Uterus (tissue), 4 donors: ENCODE results near the gene SIT1. TPM values are rescaled to one million over a fixed set of nuclear protein-coding genes. Genes with fewer than 3 reads are reported as not detected.
"Not testable (repeated sequence)": the region's sequence is repeated elsewhere in the genome, so short reads cannot be mapped to it uniquely, and the experiment has no call there.

Source experiments
- DNase-seq, 2 donors: peaks; one replicate each; pipeline ENCODE4 v3.0.0-alpha.2; 2019 to 2020
- H3K27ac ChIP-seq, 2 donors: fragments of 200-600 bp; sonication (generic); 1 replicate in 1 of 2; 2 replicates in 1 of 2; pipeline ENCODE4 v1.5.1; 2016 to 2018
- H3K27me3 ChIP-seq, 2 donors: fragments of 200-600 bp; sonication (generic); one replicate each; pipeline ENCODE4 v1.5.1; 2018 to 2019; ENCODE audit warnings: control low read depth in 1 of 2
- H3K36me3 ChIP-seq, 2 donors: fragments of 200-600 bp; sonication (generic); one replicate each; pipeline ENCODE4 v1.5.1; 2019; ENCODE audit warnings: control low read depth in 1 of 2
- H3K4me1 ChIP-seq, 2 donors: fragments of 200-600 bp; sonication (generic); one replicate each; pipeline ENCODE4 v1.5.1; 2018 to 2019; ENCODE audit warnings: control low read depth in 1 of 2
- H3K4me3 ChIP-seq, 2 donors: fragments of 200-600 bp; sonication (generic); 1 replicate in 1 of 2; 2 replicates in 1 of 2; pipeline ENCODE4 v1.5.1; 2018 to 2019; ENCODE audit warnings: mild to moderate bottlenecking in 1 of 2
- H3K9me3 ChIP-seq, 2 donors: fragments of 200-600 bp; sonication (generic); one replicate each; pipeline ENCODE4 v1.5.1; 2019; ENCODE audit warnings: control low read depth in 1 of 2
- POLR2A ChIP-seq, 2 donors: fragments of 450-650 bp; IDR thresholded peaks; one replicate each; pipeline ENCODE4 v1.6.1; 2016; ENCODE audit warnings: antibody characterized with exemption in 2 of 2, mild to moderate bottlenecking in 1 of 2, moderate library complexity in 1 of 2
- intact Hi-C: fragments of 100-400 bp; cut with DNase I; formaldehyde crosslinking; loops from one replicate; pipeline ENCODE4 v1.15.1; 2023; ENCODE audit warnings: low total_unique reads
- total RNA-seq, 4 donors: library from RNA; depleted of rRNA in 3 of 4; stranded (reverse); fragments of >200 nt in 3 of 4; gene quantifications; one replicate each; pipeline versions ENCODE4 v1.1.0 to v1.2.4, GENCODE V29; 2014 to 2023
- TF ChIP-seq, protein P1 (sequence below), 4 experiments: fragments of 200-600 bp in 2 of 4; fragments of 450-650 bp in 2 of 4; sonication (generic) in 2 of 4; IDR thresholded peaks; one replicate each; pipeline ENCODE4 v1.5.1; 2016 to 2019; ENCODE audit warnings: antibody characterized with exemption in 4 of 4, mild to moderate bottlenecking in 2 of 4, moderate library complexity in 1 of 4
- donor health status: DM: yes; HTN: yes; CAD: no.

SIT1 gene
- total RNA-seq, 4 donors from 2014 or later: 0.21 to 0.51 TPM; not detected in 2

DNA sequence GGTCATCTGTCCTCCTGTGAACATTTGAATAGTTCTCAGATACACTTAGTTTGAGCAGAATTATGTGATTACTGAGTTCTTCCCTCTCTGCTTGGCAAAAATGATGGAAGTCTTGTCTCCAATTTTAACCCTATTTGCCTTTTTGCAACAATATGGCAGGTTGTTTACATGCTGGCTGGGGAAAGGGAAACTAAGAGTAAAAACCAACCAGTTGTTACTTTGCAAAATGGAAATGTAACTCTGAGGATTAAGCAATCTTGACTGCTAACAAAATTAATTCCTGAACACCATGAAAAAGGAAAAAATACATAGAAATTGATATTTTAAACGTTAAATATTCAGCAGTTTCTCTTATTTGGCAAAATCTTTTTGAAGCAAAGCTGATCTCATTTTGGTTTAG, 11.1 kb downstream of the SIT1 start:
- H3K27me3 ChIP-seq: no peaks in the 10 kb centered on the region
- no peaks in the 10 kb centered on the region for H3K36me3 ChIP-seq
- H3K4me1 ChIP-seq: no peaks in the 10 kb centered on the region
- H3K4me3 ChIP-seq: no peak overlapping the region
- no peaks in the 10 kb centered on the region for H3K9me3 ChIP-seq
- DNase-seq: no peak
- no peak overlapping the region for H3K27ac ChIP-seq
- TF ChIP-seq, protein P1, sequence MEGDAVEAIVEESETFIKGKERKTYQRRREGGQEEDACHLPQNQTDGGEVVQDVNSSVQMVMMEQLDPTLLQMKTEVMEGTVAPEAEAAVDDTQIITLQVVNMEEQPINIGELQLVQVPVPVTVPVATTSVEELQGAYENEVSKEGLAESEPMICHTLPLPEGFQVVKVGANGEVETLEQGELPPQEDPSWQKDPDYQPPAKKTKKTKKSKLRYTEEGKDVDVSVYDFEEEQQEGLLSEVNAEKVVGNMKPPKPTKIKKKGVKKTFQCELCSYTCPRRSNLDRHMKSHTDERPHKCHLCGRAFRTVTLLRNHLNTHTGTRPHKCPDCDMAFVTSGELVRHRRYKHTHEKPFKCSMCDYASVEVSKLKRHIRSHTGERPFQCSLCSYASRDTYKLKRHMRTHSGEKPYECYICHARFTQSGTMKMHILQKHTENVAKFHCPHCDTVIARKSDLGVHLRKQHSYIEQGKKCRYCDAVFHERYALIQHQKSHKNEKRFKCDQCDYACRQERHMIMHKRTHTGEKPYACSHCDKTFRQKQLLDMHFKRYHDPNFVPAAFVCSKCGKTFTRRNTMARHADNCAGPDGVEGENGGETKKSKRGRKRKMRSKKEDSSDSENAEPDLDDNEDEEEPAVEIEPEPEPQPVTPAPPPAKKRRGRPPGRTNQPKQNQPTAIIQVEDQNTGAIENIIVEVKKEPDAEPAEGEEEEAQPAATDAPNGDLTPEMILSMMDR (IDR thresholded peaks at IDR 0.05): no peak
- no peak for TF ChIP-seq POLR2A (IDR thresholded peaks at IDR 0.05)
- intact Hi-C loops: no loop called here

DNA sequence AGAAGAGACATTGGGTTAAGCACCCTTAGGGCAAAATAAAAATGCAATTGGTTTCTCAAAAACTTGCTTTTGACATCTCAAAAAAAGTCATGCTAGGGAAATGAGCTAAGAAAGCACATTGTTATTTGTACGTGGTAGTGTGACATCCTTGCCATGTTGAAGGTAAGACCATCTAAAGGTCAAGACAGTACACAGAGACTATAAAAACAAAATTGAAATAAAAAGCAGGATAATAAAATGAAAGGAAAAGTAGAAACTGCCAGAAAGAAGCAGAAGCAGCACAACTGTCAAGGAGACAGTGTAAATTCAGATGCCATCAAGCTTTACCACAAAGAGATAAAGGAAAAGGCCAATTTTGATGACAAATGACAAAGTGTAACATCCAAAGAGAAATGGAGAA, 11.5 kb downstream of the SIT1 start:
- DNase-seq, H3K4me1 ChIP-seq, H3K4me3 ChIP-seq, intact Hi-C loops, H3K27me3 ChIP-seq, H3K36me3 ChIP-seq, H3K27ac ChIP-seq, H3K9me3 ChIP-seq: not testable (repeated sequence)

DNA sequence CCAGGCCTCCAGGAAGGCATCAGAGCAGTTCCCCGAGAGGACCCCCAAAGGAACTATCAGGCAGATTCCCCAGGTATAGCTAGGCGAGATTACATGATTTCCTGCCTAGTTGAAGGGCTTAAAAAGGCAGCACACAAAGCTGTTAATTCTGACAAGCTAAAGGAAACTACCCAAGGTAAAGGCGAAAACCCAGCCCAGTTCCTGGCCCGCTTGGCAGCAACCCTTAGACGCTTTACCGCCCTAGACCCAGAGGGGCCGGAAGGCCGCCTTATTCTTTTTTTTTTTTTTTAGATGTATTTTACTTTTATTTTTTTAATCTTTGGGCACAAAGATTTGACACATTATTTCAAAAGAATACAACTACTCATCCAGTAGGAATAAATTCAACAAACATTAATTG, 12.0 kb downstream of the SIT1 start:
- DNase-seq, H3K4me1 ChIP-seq, H3K27me3 ChIP-seq, H3K9me3 ChIP-seq, H3K36me3 ChIP-seq, H3K27ac ChIP-seq, intact Hi-C loops, H3K4me3 ChIP-seq: not testable (repeated sequence)

DNA sequence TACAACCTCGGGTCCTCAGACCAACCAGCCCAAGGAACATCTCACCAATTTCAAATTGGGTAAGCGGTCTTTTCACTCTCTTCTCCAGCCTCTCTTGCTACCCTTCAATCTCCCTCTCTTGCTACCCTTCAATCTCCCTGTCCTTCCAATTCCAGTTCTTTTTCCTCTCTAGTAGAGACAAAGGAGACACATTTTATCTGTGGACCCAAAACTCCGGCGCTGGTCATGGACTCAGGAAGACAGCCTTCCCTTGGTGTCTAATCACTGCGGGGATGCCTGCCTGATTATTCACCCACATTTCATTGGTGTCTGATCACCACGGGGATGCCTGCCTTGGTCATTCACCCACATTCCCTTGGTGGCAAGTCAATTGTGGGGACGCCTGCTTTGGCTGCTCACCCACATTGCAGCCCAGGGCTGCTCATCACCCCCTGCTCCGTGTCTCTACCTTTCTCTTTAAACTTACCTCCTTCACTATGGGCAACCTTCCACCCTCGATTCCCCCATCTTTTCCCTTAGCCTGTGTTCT, 13.2 kb downstream of the SIT1 start:
- DNase-seq, H3K27ac ChIP-seq, H3K4me3 ChIP-seq, H3K4me1 ChIP-seq, H3K36me3 ChIP-seq, intact Hi-C loops, H3K9me3 ChIP-seq, H3K27me3 ChIP-seq: not testable (repeated sequence)

DNA sequence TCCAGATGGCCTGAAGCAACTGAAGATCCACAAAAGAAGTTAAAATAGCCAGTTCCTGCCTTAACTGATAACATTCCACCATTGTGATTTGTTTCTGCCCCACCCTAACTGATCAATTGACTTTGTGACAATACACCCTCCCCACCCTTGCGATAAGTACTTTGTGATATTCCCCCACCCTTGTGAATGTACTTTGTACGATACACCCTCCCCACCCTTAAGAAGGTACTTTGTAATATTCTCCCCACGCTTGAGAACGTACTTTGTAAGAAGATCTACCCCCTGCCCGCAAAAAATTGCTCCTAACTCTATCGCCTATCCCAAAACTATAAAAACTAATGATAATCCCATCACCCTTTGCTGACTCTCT, 13.9 kb downstream of the SIT1 start:
- intact Hi-C loops, H3K9me3 ChIP-seq, H3K4me3 ChIP-seq, H3K27me3 ChIP-seq, DNase-seq, H3K36me3 ChIP-seq, H3K27ac ChIP-seq, H3K4me1 ChIP-seq: not testable (repeated sequence)

DNA sequence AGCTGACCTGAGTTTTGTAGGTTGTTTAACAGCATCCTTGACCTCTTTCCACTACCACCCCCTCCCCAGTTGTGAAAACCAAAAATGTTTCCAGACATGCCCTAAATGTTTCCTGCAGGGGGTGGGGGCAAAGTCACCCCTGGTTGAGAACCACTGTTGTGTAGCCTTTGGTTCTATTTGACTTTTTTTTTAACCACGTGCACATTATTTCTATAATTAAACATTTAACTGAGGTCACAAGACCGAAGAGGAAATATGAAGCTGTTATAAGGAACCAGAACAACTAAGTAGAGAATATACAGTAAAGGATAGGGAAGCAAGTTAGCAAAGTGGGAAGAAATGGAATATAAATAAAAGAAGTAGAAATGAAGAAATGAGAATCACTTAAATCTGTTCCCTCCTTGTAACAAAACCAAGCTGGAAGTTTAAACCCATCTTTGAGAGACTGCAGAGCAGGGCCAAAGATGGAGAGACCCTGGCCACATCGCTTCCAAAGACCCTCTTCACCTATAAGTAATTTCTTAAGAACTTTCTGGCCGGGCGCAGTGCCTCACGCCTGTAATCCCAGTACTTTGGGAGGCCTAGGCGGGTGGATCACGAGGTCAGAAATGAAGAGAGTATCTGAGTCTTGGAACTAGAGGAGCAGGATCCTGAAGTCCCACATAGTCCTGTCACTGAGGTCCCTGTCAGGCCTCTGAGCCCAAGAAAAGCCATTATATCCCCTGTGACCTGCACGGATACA, 14.4 kb downstream of the SIT1 start:
- TF ChIP-seq POLR2A (IDR thresholded peaks at IDR 0.05): no peak
- TF ChIP-seq, protein P1 (IDR thresholded peaks at IDR 0.05): no peak
- Histone ChIP-seq H3K36me3 (no peaks in the 10 kb centered on the region), H3K27me3 (no peaks in the 10 kb centered on the region), H3K27ac (no peak overlapping the region), H3K4me3 (no peak overlapping the region), H3K9me3 (no peaks in the 10 kb centered on the region), H3K4me1 (no peaks in the 10 kb centered on the region)
- no peak for DNase-seq
- intact Hi-C loops: no loop called here

DNA sequence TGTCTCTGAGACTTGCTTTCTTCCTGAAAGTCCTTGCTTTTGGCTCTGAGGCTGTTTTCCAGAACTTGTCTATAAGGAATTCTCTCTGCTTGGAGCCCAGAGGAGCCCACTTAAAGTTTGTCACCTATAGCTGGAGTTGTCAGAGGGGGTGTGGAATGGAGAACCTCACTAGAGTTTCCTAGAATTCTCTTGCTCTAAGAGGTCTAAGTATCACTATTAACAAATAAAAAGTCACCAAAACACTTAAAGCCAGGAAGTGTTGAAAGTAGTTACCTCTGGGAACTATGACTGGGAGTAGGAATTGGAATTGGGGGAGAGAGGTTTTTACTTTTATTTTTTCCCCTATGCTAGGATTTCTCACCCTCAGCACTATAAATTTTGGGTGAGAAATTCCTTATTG, 15.0 kb downstream of the SIT1 start:
- no peaks in the 10 kb centered on the region for H3K4me1 ChIP-seq
- intact Hi-C loops: no loop called here
- no peak for DNase-seq
- H3K27ac ChIP-seq: no peak overlapping the region
- no peak overlapping the region for H3K4me3 ChIP-seq
- no peaks in the 10 kb centered on the region for H3K27me3 ChIP-seq
- no peaks in the 10 kb centered on the region for H3K36me3 ChIP-seq
- TF ChIP-seq POLR2A (IDR thresholded peaks at IDR 0.05): no peak
- TF ChIP-seq, protein P1 (IDR thresholded peaks at IDR 0.05): no peak
- H3K9me3 ChIP-seq: no peaks in the 10 kb centered on the region
